ENCODE results near the gene OLFM2.
"Not testable (repeated sequence)": the region's sequence is repeated elsewhere in the genome, so short reads cannot be mapped to it uniquely, and the experiment has no call there.

Gene OLFM2

DNA sequence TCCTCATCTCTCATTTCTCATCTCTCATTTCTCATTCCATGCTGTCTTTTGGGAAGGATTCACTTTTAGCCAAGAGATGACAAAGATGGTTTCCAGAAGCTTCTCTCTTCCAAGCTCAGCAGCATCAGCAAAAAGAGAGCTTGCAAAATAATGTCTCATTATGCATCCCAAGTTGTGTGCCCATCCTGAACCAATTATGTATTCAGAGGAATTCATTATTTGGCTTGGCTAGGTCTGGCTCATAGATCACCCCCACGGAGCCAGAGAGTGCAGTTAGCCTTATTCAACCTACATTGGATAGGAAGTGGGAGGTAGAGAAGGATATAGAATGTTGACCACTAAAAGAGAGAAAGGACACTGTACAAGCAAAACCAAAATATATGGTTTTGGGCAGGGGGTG lies 5.4 kb upstream of the OLFM2 start:
- no peak for DNase-seq

DNA sequence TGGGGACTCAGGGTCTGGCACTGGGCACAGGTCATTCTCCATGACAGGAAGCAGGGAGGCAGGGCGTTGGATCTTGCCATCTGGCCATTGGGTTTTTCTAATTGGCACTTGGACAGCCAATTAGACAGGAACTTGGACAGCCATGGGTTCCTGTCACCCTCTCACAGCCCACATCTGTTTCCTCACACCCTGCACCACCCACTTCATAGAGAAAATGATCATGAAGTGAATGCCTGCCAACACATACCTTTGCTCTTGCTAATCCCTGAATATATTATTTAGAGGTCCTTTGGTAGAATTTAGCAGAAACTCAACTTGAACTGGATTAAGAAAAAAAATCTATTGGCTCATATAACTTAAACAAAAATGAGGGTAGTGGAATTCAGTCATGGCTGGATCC lies 4.9 kb upstream of the OLFM2 start:
- DNase-seq: no peak

DNA sequence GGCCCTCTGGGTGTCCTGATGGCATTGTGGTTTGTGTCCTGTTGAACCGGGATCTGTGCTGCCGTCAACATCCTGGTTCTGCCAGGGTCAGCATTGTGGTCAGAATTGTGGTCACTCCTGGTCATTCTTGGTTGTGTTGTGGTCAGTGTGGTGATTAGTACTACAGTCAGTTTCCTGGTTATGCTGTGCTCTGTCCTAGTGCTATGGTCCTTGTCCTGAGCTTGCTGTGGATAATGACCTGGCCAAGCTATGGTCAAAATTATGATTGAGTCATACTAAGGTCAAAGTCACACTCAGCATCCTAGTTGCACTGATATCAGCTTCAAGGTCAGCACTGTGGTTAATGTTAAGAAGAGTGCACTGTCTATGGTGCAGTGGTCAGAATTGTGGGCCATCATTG lies 4.5 kb upstream of the OLFM2 start:
- DNase-seq: no peak

GRCh38 chr19:9939301-9939913 lies 3.1 kb upstream of the OLFM2 start:
- no peak for DNase-seq

DNA sequence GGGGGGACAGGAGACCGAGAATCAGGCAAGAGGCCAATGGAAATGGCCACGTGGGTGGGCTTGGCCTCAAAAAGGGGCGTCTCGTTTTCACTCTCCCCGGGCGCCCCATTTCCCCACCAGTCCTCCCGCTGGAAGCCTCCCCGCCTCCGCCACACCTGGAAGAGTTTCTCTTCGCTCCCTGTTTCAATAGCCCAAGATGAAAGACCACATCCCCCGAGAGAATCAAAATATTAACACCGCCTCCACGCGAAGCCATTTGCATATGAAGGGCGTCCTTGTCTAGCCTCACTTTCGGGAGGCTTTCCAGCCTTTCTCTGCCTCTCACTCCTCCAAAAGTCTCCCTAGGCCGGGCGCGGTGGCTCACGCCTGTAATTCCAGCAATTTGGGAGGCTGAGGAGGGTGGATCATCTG lies 691 bp upstream of the OLFM2 start:
- DNase-seq: no peak

GRCh38 chr19:9935506-9936325 lies 599 bp downstream of the OLFM2 start:
- no peak for DNase-seq

DNA sequence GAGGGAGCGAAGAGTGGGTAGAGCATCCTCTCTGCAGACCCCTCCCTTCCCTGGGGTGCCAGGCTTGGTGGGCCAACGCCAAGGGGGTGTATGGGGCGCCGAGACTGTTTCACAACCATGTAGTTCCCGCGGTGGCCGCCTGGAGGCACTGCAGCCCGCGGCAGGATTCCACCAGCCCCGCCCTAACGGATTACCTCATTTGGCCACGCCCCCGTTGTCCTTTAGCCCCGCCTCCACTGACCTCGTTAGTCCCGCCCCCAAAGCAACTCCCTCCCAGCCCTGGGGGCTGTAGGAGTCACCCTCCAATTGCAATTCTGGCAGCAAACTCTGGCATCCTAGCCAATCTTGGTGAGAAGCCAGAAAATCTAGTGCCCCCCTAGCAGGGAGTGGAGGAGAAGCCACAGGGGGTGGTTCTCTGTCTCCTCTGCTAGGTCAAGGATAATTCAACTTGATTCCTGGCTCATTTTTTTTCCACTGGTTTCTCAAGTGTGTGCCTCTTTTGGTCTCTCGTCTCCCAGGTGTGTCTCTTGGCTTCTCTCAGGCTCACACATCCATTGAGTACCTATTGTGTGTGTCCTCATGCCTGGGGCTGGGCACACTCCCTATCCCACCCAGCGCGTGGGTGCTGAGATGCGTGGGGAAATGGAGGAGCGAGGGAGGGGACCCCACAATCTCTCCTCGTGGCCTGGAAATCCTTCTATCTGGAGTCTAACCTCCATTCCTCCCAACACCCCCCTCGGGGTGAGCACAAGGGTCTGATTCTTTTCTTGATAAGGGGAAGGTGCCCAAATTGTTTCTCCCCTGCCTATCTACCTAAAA lies 2.0 kb downstream of the OLFM2 start:
- no peak for DNase-seq

DNA sequence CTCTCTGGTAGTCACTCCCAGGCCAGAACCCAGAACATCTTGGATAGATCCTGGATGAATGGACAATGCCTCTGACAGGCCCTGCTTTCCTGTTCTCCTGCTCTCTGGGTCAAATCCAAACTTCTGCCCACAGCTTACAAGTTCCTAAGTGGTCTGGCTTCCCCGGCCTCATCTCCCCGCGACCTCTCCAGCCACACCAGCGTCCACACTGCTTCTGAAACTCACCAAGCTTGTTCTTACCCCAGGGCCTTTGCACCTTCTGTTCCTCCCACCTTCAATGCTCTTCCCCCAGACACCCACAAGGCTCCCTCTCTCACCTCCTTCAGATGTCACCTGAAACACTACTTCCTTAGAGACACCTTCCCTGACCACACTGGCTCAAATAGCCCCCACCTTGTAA lies 3.5 kb downstream of the OLFM2 start:
- no peak for DNase-seq

- no peak for DNase-seq
Observed at GRCh38 chr19:9931629-9932028, 4.7 kb downstream of the OLFM2 start.

DNA sequence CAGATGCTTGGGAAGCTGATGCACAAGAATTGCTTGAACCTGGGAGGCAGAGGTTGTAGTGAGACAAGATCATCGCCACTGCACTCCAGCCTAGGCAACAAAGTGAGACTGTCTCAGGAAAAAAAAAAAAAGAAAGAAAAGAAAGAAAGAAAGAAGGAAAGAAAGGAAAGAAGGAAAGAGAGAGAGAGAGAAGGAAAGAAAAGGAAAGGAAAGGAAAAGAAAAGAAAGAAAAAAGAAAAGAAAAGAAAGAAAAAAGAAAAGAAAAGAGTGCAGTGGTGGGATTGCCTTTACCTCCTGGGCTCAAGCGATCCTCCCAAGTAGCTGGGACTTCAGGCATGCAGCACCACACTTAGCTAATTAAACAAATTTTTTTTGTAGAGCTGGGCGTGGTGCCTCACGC lies 12.9 kb downstream of the OLFM2 start:
- no peak for DNase-seq

DNA sequence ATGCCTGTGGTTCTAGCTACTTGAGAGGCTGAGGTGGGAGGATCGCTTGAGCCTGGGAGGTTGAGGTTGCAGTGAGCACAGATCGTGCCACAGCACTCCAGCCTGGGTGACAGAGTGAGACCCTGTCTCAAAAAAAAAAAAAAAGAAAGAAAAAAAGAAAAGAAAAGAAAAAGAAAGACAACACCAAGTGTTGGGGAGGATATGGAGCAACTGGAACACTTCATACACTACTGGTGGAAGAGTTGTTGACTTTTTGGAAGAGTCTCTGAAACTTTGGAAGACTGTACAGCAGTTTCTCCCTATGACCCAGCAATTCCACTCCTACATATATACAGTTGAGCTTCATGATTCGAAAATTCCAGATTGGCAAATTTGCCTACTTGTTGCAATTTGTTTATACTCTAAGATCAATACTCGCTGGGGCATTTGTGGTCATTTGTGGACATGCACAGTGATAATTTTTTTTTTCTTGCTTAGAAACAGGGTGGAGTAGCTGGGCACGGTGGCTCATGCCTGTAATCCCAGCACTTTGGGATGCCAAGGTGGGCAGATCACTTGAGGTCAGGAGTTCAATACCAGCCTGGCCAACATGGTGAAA lies 13.4 kb downstream of the OLFM2 start:
- DNase-seq: not testable (repeated sequence)

GRCh38 chr19:9917321-9917720 lies 19.0 kb downstream of the OLFM2 start:
- DNase-seq: no peak

DNA sequence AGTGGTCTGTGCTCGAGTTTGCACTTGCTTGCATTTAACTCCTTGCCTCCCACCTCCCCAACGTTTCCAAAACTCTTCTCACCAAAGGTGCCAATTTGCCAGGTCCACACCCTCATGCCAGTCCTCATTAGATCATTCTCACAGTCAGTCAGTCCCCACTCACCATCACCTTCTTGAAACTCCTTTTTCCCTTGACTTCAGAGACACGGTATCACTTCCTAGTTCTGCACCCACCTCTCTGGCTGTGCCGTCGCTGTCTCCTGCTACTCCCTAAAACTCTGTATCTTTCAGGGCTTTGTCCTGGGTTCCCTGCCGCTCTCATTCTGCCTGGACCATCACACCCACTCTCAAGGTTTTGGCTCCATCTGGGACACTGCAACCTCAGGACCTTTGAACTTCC lies 19.6 kb downstream of the OLFM2 start:
- no peak for DNase-seq

GRCh38 chr19:9914315-9915207 lies 21.8 kb downstream of the OLFM2 start:
- no peak for DNase-seq

DNA sequence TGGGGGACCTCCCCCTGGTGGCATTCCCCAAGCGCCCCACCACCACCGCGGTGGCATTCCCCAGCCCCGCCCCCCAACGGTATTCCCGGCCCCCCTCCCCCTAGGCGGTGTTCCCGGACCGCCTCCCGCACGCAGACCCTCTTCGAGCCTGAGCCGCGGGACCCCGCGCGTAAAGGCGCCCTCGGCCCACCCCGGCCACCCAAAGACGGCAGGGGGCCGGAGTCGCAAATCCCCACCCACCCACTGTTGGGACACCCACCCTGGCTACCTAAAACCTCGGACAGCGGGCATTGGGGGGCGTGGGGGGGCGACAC lies 22.4 kb downstream of the OLFM2 start:
- no peak for DNase-seq

DNA sequence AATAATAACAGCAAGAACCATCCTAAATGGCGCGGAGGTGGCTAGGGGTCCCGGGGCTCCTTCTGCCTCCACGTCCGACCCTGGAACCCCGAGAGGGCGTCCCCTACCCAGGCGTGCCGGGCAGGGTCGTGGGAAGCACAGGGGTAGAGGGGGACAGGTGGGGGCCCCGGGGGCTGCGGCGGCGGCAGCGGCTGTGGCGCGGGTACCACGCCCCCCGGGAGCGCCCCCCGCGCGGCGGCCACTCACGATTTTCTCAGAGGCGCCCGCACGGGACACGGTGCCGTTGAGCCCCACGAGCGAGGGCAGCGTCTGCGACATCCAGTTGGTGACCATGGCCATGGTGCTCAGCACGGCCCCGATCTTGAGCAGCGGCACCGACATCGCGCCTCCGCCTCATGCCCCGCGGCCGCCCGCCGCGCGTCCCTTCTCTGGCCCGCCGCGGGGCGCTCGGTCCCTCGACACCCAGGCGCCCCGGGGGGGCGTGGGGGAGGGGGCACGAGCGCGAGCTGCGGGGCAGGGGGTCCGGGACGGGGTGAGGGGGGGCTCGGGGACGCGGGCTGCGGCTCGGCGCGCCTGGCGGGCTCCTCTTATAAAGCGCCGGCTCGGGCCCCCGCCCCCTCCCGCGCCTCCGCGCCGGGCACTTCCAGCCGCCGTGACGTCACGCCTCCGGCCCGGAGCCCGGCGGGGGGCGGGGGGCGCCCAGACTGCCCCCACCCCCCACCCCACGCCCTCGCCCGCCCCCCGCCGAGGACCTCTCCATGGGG lies 22.9 kb downstream of the OLFM2 start:
- no peak for DNase-seq

- DNase-seq: no peak
Observed at GRCh38 chr19:9912551-9913236, 23.6 kb downstream of the OLFM2 start.

- no peak for DNase-seq
Observed at GRCh38 chr19:9911524-9912185, 24.7 kb downstream of the OLFM2 start.

DNA sequence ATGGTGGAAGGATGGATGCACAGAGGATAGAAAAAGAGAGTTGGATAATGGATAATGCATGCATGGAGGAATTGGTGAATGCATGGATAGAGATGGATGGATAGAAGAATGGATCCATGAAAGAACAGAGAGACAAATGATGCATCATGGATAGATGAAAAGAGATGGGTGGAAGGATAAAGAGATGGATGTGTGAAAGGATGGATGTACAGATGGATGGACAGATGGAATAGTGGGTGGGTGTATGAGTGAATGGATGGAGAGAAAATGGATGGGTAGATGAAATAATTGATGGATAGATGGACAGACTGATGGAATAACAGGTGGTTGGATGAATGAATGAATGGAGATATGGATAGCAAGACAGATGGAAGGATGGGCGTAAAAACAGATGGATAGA lies 25.7 kb downstream of the OLFM2 start:
- DNase-seq: no peak

DNA sequence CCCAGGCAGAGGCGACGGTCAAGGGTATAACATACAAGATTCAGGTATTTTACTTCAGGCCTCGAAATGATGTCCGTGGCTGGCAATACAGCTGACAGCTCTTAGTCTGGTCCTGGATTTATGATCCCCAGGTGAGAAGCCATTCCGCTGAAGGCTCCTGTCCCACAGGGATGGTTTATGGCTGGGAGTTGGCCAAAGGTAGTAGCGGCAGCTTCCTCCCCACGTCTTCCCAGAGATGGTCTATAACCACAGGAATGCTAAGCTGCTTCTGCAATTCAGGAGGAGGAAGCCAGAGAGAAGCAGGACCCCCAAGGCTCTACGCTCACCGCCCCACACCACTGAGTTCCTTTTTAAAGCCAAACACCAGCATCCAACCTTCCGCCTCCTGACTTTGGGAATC lies 27.1 kb downstream of the OLFM2 start:
- no peak for DNase-seq
